HepG2 (cell line): Measurements from ENCODE around the gene ZNF331. TPM values are rescaled to one million over a fixed set of nuclear protein-coding genes. Genes with fewer than 3 reads are reported as not detected.
A peak's percentile ranks its signal among the peaks of the same experiment; 100 is the strongest.

Source experiments
- ATAC-seq: fragments of 200-7000 bp; cut with Tn5 transposase; 3 replicates; pipeline ENCODE4 v1.9.1; 2020; ENCODE audit warnings: mild to moderate bottlenecking, moderate library complexity
- BruUV-seq: library from RNA; stranded (reverse); fragments of 400-500 nt; replicated peaks from 2 replicates; lab custom pipeline; 2021; lab: Mats Ljungman, UMichigan
- CTCF ChIA-PET: fragments of 300-600 bp; formaldehyde crosslinking; extraction: SDS; loops from one replicate; lab custom pipeline; 2021; ENCODE audit warnings: low total read pairs, inconsistent platforms, low intra/inter-chr PET ratio; lab: Yijun Ruan, JAX
- POLR2A ChIA-PET: fragments of 350-600 bp; sonication (Branson Sonifier 250); formaldehyde crosslinking; loops from one replicate; lab custom pipeline; 2020; ENCODE audit warnings: antibody characterized with exemption, inconsistent platforms; lab: Yijun Ruan, JAX
- DNase-seq: peaks from one replicate; pipeline ENCODE4 v3.0.0-alpha.2; 2015; ENCODE audit warnings: low spot score
- FAIRE-seq: peaks from 3 replicates; lab custom pipeline; 2011; peaks lifted over from hg19 to GRCh38; lab: Jason Lieb, UNC
- H2AFZ ChIP-seq: one replicate; pipeline ENCODE4 v1.6.1; 2011; ENCODE audit warnings: low read length, inconsistent platforms
- H3K27ac ChIP-seq: fragments of 300-600 bp; 3 replicates; pipeline ENCODE4 v1.8.0; 2011; ENCODE audit warnings: mixed run types, mild to moderate bottlenecking, mixed read lengths, low read length, inconsistent platforms; ENCODE audit not compliant: insufficient read depth; ENCODE audit errors: extremely low read length
- H3K27me3 ChIP-seq, 2 experiments: fragments of 200-600 bp in 1 of 2; 2 replicates in 1 of 2; 3 replicates in 1 of 2; pipeline versions ENCODE4 v1.6.0 to v1.8.0; 2011; ENCODE audit warnings: low read length in 2 of 2, mild to moderate bottlenecking in 2 of 2, moderate library complexity in 2 of 2, inconsistent platforms in 1 of 2; ENCODE audit not compliant: insufficient read depth in 2 of 2, control insufficient read depth in 1 of 2
- H3K36me3 ChIP-seq, 2 experiments: fragments of 200-600 bp in 1 of 2; replicated peaks in 1 of 2; 2 replicates in 1 of 2; 3 replicates in 1 of 2; pipeline versions ENCODE4 v1.5.1 to v1.8.0; 2011; ENCODE audit warnings: low read length in 2 of 2, inconsistent platforms in 1 of 2; ENCODE audit not compliant: insufficient read depth in 2 of 2, control insufficient read depth in 1 of 2
- H3K4me1 ChIP-seq: 2 replicates; pipeline ENCODE4 v1.5.1; 2012; ENCODE audit warnings: low read length, inconsistent platforms; ENCODE audit not compliant: insufficient read depth
- H3K4me2 ChIP-seq: 2 replicates; pipeline ENCODE4 v1.6.0; 2011; ENCODE audit warnings: low read depth, low read length, inconsistent platforms
- H3K4me3 ChIP-seq, 3 experiments: fragments of 200-600 bp in 1 of 3; sonication (generic), shearing (Covaris generic) in 1 of 3; replicated peaks in 1 of 3; 2 replicates each; pipeline ENCODE4 v1.5.1; 2011 to 2016; ENCODE audit warnings: low read length in 3 of 3, inconsistent platforms in 2 of 3, low read depth in 2 of 3, mild to moderate bottlenecking in 2 of 3, control low read depth in 1 of 3, mixed read lengths in 1 of 3; ENCODE audit not compliant: insufficient read depth in 1 of 3
- H3K79me2 ChIP-seq: one replicate; pipeline ENCODE4 v1.6.1; 2011; ENCODE audit warnings: low read length, inconsistent platforms; ENCODE audit not compliant: insufficient read depth
- H3K9ac ChIP-seq: 2 replicates; pipeline ENCODE4 v1.6.0; 2011; ENCODE audit warnings: mild to moderate bottlenecking, low read depth, low read length, inconsistent platforms; ENCODE audit not compliant: insufficient read depth
- H3K9me3 ChIP-seq: 2 replicates; pipeline ENCODE4 v1.5.1; 2012; ENCODE audit warnings: mild to moderate bottlenecking, low read length
- H4K20me1 ChIP-seq: 2 replicates; pipeline ENCODE4 v1.6.0; 2011; ENCODE audit warnings: inconsistent platforms, mild to moderate bottlenecking, low read length, moderate library complexity; ENCODE audit not compliant: insufficient read depth
- MAFF ChIP-seq: IDR thresholded peaks from 2 replicates; pipeline ENCODE4 v1.6.1; 2011; ENCODE audit warnings: low read depth, low read length, improper control_type of control experiment
- ONECUT2 ChIP-seq: sonication (generic); formaldehyde crosslinking; IDR thresholded peaks from 2 replicates; pipeline ENCODE4 v1.4.0; 2020; ENCODE audit warnings: missing genetic modification reagents
- RARG ChIP-seq: sonication (generic); formaldehyde crosslinking; IDR thresholded peaks from 2 replicates; pipeline ENCODE4 v1.4.0; 2020; ENCODE audit warnings: low read depth, mild to moderate bottlenecking, missing genetic modification reagents
- ZBTB38 ChIP-seq: sonication (generic); formaldehyde crosslinking; IDR thresholded peaks from 2 replicates; pipeline ENCODE4 v1.5.1; 2020; ENCODE audit warnings: mild to moderate bottlenecking, missing genetic modification reagents
- ZNF678 ChIP-seq: sonication (generic); formaldehyde crosslinking; IDR thresholded peaks from 2 replicates; pipeline ENCODE4 v1.4.0; 2020; ENCODE audit warnings: mild to moderate bottlenecking, missing genetic modification reagents
- WGBS: methylation state at CpG from one replicate; pipeline ENCODE4 v1.1.6; 2017; ENCODE audit warnings: low lambda C conversion rate; 5-methylcytosine and 5-hydroxymethylcytosine counted together
- in situ Hi-C: cut with HindIII; loops from 2 replicates; pipeline ENCODE4 v1.10.0; 2017; ENCODE audit warnings: low pct_unique_long_range_greater_than_20kb; ENCODE audit not compliant: extremely low pct_ligation_motif_present
- intact Hi-C: fragments of 100-400 bp; cut with micrococcal nuclease; formaldehyde crosslinking; loops from one replicate; pipeline ENCODE4 v1.10.0; 2022; ENCODE audit not compliant: unreplicated experiment
- polyA plus RNA-seq, 8 experiments: library from polyadenylated mRNA; depleted of rRNA in 3 of 8; stranded (reverse) in 7 of 8; unstranded in 1 of 8; fragments of >200 nt; fragmentation: Illumina TruSeq in 4 of 8; extraction: Trizol in 4 of 8; gene quantifications; 2 replicates each; pipeline versions ENCODE4 v1.2.1 to v1.2.3, GENCODE V29; 2011 to 2016; ENCODE audit warnings: low read depth in 4 of 8, missing spikeins in 1 of 8, mixed read lengths in 1 of 8; ENCODE audit not compliant: insufficient read depth in 1 of 8
- total RNA-seq, 5 experiments: library from RNA; depleted of rRNA; stranded (reverse); fragments of >200 nt; fragmentation: Illumina TruSeq; extraction: Trizol; gene quantifications; 2 replicates each; pipeline ENCODE4 v1.2.3, GENCODE V29; 2016; ENCODE audit warnings: low read depth in 1 of 5
- TF ChIP-seq, protein P1 (sequence below): sonication (generic); formaldehyde crosslinking; IDR thresholded peaks from 2 replicates; pipeline ENCODE4 v1.4.0; 2020; ENCODE audit warnings: missing genetic modification reagents
- TF ChIP-seq, protein P2 (sequence below): sonication (generic); formaldehyde crosslinking; IDR thresholded peaks from 2 replicates; pipeline ENCODE4 v1.9.0; 2022; ENCODE audit warnings: missing genetic modification reagents, mild to moderate bottlenecking, borderline replicate concordance
- TF ChIP-seq, protein P3 (sequence below): sonication (generic); formaldehyde crosslinking; IDR thresholded peaks from 2 replicates; pipeline ENCODE4 v1.4.0; 2020; ENCODE audit warnings: missing genetic modification reagents

ZNF331 gene
- total and polyA plus RNA-seq, 2 of the 13 experiments (the other 11 are each of a cell fraction or from before 2014, with no cell fraction given) = 8.2 to 13.3 TPM

DNA sequence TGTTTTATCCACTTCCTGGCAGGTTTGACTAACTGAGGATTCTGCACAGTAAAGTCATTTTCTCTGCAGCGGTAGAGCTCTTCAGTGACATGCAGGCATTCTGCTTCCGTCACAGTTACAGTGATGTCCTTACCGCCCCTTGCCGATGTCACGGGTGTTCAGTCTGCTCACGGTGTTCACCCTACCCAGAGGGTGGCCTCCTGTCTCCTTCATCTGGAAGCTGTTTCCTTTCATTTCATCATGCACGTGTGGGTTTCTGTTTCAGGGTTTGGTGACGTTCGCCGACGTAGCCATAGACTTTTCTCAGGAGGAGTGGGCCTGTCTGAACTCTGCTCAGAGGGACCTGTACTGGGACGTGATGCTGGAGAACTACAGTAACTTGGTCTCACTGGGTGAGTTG lies 33.4 kb downstream of the ZNF331 start:
- no peak overlapping the region for H2AFZ ChIP-seq
- 97% methylated on average over 12 of the region's 12 CpGs for WGBS
- H3K4me3 ChIP-seq = no peak overlapping the region
- FAIRE-seq (no peak), ATAC-seq (no peak), DNase-seq (no peak)
- POLR2A ChIA-PET = no interaction called here
- BruUV-seq = no TSS peak
- H3K27me3 ChIP-seq = no peaks in the 10 kb centered on the region
- intact Hi-C loops = no loop called here
- no peak overlapping the region for H3K9ac ChIP-seq
- peaks cover 5 to 35% of the 10 kb centered on the region in 2 experiments; a peak in 4 of 5 replicates for H3K36me3 ChIP-seq
- CTCF ChIA-PET = no interaction called here
- H3K27ac ChIP-seq = no peak overlapping the region
- no peak overlapping the region for H3K4me2 ChIP-seq
- no peaks in the 10 kb centered on the region for H3K79me2 ChIP-seq
- peaks cover 4% of the 10 kb centered on the region; the same call in 1 of the 2 replicates for H3K9me3 ChIP-seq
- H3K4me1 ChIP-seq = peaks cover 30% of the 10 kb centered on the region
- TF ChIP-seq, protein P1, sequence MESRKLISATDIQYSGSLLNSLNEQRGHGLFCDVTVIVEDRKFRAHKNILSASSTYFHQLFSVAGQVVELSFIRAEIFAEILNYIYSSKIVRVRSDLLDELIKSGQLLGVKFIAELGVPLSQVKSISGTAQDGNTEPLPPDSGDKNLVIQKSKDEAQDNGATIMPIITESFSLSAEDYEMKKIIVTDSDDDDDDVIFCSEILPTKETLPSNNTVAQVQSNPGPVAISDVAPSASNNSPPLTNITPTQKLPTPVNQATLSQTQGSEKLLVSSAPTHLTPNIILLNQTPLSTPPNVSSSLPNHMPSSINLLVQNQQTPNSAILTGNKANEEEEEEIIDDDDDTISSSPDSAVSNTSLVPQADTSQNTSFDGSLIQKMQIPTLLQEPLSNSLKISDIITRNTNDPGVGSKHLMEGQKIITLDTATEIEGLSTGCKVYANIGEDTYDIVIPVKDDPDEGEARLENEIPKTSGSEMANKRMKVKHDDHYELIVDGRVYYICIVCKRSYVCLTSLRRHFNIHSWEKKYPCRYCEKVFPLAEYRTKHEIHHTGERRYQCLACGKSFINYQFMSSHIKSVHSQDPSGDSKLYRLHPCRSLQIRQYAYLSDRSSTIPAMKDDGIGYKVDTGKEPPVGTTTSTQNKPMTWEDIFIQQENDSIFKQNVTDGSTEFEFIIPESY = no peak
- TF ChIP-seq ONECUT2 (CRISPR knock-in tag) (no peak), ZNF678 (CRISPR knock-in tag) (no peak), ZBTB38 (peak; percentile 90), RARG (CRISPR knock-in tag) (no peak), MAFF (no peak)
- TF ChIP-seq, protein P2, sequence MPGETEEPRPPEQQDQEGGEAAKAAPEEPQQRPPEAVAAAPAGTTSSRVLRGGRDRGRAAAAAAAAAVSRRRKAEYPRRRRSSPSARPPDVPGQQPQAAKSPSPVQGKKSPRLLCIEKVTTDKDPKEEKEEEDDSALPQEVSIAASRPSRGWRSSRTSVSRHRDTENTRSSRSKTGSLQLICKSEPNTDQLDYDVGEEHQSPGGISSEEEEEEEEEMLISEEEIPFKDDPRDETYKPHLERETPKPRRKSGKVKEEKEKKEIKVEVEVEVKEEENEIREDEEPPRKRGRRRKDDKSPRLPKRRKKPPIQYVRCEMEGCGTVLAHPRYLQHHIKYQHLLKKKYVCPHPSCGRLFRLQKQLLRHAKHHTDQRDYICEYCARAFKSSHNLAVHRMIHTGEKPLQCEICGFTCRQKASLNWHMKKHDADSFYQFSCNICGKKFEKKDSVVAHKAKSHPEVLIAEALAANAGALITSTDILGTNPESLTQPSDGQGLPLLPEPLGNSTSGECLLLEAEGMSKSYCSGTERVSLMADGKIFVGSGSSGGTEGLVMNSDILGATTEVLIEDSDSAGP (CRISPR knock-in tag) = no peak
- TF ChIP-seq, protein P3, sequence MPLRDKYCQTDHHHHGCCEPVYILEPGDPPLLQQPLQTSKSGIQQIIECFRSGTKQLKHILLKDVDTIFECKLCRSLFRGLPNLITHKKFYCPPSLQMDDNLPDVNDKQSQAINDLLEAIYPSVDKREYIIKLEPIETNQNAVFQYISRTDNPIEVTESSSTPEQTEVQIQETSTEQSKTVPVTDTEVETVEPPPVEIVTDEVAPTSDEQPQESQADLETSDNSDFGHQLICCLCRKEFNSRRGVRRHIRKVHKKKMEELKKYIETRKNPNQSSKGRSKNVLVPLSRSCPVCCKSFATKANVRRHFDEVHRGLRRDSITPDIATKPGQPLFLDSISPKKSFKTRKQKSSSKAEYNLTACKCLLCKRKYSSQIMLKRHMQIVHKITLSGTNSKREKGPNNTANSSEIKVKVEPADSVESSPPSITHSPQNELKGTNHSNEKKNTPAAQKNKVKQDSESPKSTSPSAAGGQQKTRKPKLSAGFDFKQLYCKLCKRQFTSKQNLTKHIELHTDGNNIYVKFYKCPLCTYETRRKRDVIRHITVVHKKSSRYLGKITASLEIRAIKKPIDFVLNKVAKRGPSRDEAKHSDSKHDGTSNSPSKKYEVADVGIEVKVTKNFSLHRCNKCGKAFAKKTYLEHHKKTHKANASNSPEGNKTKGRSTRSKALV (CRISPR knock-in tag) = no peak
- in situ Hi-C loops = no loop called here
- H4K20me1 ChIP-seq = no peaks in the 10 kb centered on the region
